Measurements from ENCODE around the gene TMEM132D. TPM values are rescaled to one million over a fixed set of nuclear protein-coding genes. Genes with fewer than 3 reads are reported as not detected.

The TMEM132D gene
- total RNA-seq, 2 experiments from 2014 or later: not detected

GRCh38 chr12:129231491-129231890, 672.3 kb downstream of the TMEM132D start:
- H3K9me3 ChIP-seq (ENCODE audit: low read length): no peaks in the 10 kb centered on the region
- no peaks in the 10 kb centered on the region for H3K79me2 ChIP-seq (ENCODE audit: insufficient read depth, low read depth, low read length)
- no peak for DNase-seq (ENCODE audit: low spot score)
- CTCF ChIA-PET (ENCODE audit: unreplicated experiment): no interaction called here
- H3K4me2 ChIP-seq (ENCODE audit: low read length): no peak overlapping the region
- no TSS peak for BruUV-seq (replicated peaks)
- H3K4me1 ChIP-seq (ENCODE audit: insufficient read depth, low read length, poor library complexity, severe bottlenecking): no peaks in the 10 kb centered on the region
- H3K4me3 ChIP-seq (ENCODE audit: low read depth, low read length, poor library complexity, severe bottlenecking): no peak overlapping the region
- POLR2A ChIA-PET: no interaction called here
- TF ChIP-seq EZH2phosphoT487 (IDR thresholded peaks at IDR 0.05; ENCODE audit: borderline replicate concordance, low read depth, low read length): no peak
- TF ChIP-seq CTCF (conservative IDR thresholded peaks at IDR 0.05; ENCODE audit: low read length): no peak
- H4K20me1 ChIP-seq (ENCODE audit: insufficient read depth, low read length): no peaks in the 10 kb centered on the region
- H3K9me2 ChIP-seq (ENCODE audit: insufficient read depth, low read length): no peaks in the 10 kb centered on the region
- no peak overlapping the region for H2AFZ ChIP-seq (ENCODE audit: low read length)
- no peak overlapping the region for H3K27ac ChIP-seq (ENCODE audit: low read depth, low read length, poor library complexity, severe bottlenecking)
- no peaks in the 10 kb centered on the region for H3K36me3 ChIP-seq (ENCODE audit: insufficient read depth, low read length)
- intact Hi-C loops (cut with micrococcal nuclease; ENCODE audit: unreplicated experiment): no loop called here

- H3K4me3 ChIP-seq (ENCODE audit: low read depth, low read length, poor library complexity, severe bottlenecking): no peak overlapping the region
- H3K4me1 ChIP-seq (ENCODE audit: insufficient read depth, low read length, poor library complexity, severe bottlenecking): no peaks in the 10 kb centered on the region
- H3K79me2 ChIP-seq (ENCODE audit: insufficient read depth, low read depth, low read length): no peaks in the 10 kb centered on the region
- no peaks in the 10 kb centered on the region for H3K36me3 ChIP-seq (ENCODE audit: insufficient read depth, low read length)
- no TSS peak for BruUV-seq (replicated peaks)
- no peak for DNase-seq (ENCODE audit: low spot score)
- no peak for TF ChIP-seq EZH2phosphoT487 (IDR thresholded peaks at IDR 0.05; ENCODE audit: borderline replicate concordance, low read depth, low read length)
- TF ChIP-seq CTCF (conservative IDR thresholded peaks at IDR 0.05; ENCODE audit: low read length): no peak
- H3K4me2 ChIP-seq (ENCODE audit: low read length): no peak overlapping the region
- no peak overlapping the region for H2AFZ ChIP-seq (ENCODE audit: low read length)
- ChIA-PET CTCF (ENCODE audit: unreplicated experiment) (no interaction called here), POLR2A (no interaction called here)
- no peaks in the 10 kb centered on the region for H4K20me1 ChIP-seq (ENCODE audit: insufficient read depth, low read length)
- H3K9me3 ChIP-seq (ENCODE audit: low read length): no peaks in the 10 kb centered on the region
- intact Hi-C loops (cut with micrococcal nuclease; ENCODE audit: unreplicated experiment): no loop called here
- H3K27ac ChIP-seq (ENCODE audit: low read depth, low read length, poor library complexity, severe bottlenecking): no peak overlapping the region
- no peaks in the 10 kb centered on the region for H3K9me2 ChIP-seq (ENCODE audit: insufficient read depth, low read length)
These were observed 672.8 kb downstream of the TMEM132D start for GRCh38 chr12:129230995-129231394.

- H3K36me3 ChIP-seq (ENCODE audit: insufficient read depth, low read length): no peaks in the 10 kb centered on the region
- intact Hi-C loops (cut with micrococcal nuclease; ENCODE audit: unreplicated experiment): no loop called here
- POLR2A ChIA-PET: no interaction called here
- H4K20me1 ChIP-seq (ENCODE audit: insufficient read depth, low read length): no peaks in the 10 kb centered on the region
- TF ChIP-seq CTCF (conservative IDR thresholded peaks at IDR 0.05; ENCODE audit: low read length) (no peak), EZH2phosphoT487 (IDR thresholded peaks at IDR 0.05; ENCODE audit: borderline replicate concordance, low read depth, low read length) (no peak)
- H3K4me1 ChIP-seq (ENCODE audit: insufficient read depth, low read length, poor library complexity, severe bottlenecking): no peaks in the 10 kb centered on the region
- no peak overlapping the region for H3K27ac ChIP-seq (ENCODE audit: low read depth, low read length, poor library complexity, severe bottlenecking)
- no peak overlapping the region for H2AFZ ChIP-seq (ENCODE audit: low read length)
- H3K4me3 ChIP-seq (ENCODE audit: low read depth, low read length, poor library complexity, severe bottlenecking): no peak overlapping the region
- no peaks in the 10 kb centered on the region for H3K9me3 ChIP-seq (ENCODE audit: low read length)
- no peak for DNase-seq (ENCODE audit: low spot score)
- no peaks in the 10 kb centered on the region for H3K79me2 ChIP-seq (ENCODE audit: insufficient read depth, low read depth, low read length)
- no TSS peak for BruUV-seq (replicated peaks)
- H3K9me2 ChIP-seq (ENCODE audit: insufficient read depth, low read length): no peaks in the 10 kb centered on the region
- CTCF ChIA-PET (ENCODE audit: unreplicated experiment): no interaction called here
- H3K4me2 ChIP-seq (ENCODE audit: low read length): no peak overlapping the region
These were observed 677.0 kb downstream of the TMEM132D start for GRCh38 chr12:129226851-129227250.

All from OCI-LY7 (cell line).